Fibroblast of pulmonary artery (primary cell): ENCODE measurements around the gene PCDH1.

Experiments
- DNase-seq: peaks from one replicate; pipeline ENCODE4 v3.0.0-alpha.2; 2010; ENCODE audit warnings: low read depth
- H3K4me3 ChIP-seq: replicated peaks from 2 replicates; pipeline ENCODE4 v1.5.1; 2011; ENCODE audit warnings: low read depth, mild to moderate bottlenecking, control low read depth, low read length, moderate library complexity
- CTCF ChIP-seq: IDR thresholded peaks from 2 replicates; pipeline ENCODE4 v1.5.1; 2011; ENCODE audit warnings: mild to moderate bottlenecking, control low read depth, low read length, inconsistent platforms; ENCODE audit errors: missing control alignments

PCDH1 gene

GRCh38 chr5:141876628-141877355, 1.4 kb downstream of the PCDH1 start:
- no peak for TF ChIP-seq CTCF
- no peak for DNase-seq
- H3K4me3 ChIP-seq, result peak overlapping the region; percentile 59

GRCh38 chr5:141875795-141876627, 2.2 kb downstream of the PCDH1 start:
- peak; percentile 23 for DNase-seq
- peak overlapping the region; percentile 59 for H3K4me3 ChIP-seq
- no peak for TF ChIP-seq CTCF

- no peak overlapping the region for H3K4me3 ChIP-seq
- no peak for DNase-seq
- TF ChIP-seq CTCF, result no peak
Observed at GRCh38 chr5:141875022-141875740, 3.0 kb downstream of the PCDH1 start.

- H3K4me3 ChIP-seq, result no peak overlapping the region
- TF ChIP-seq CTCF, result no peak
- no peak for DNase-seq
Observed at GRCh38 chr5:141874262-141874964, 3.8 kb downstream of the PCDH1 start.

- TF ChIP-seq CTCF, result no peak
- no peak for DNase-seq
- no peak overlapping the region for H3K4me3 ChIP-seq
Observed at GRCh38 chr5:141873933-141874261, 4.3 kb downstream of the PCDH1 start.

GRCh38 chr5:141872496-141873356, 5.5 kb downstream of the PCDH1 start:
- H3K4me3 ChIP-seq, result no peak overlapping the region
- DNase-seq, result peak; percentile 29
- no peak for TF ChIP-seq CTCF
